GM12878 (cell line): ENCODE results near the gene GNAQ. TPM values are rescaled to one million over a fixed set of nuclear protein-coding genes. Genes with fewer than 3 reads are reported as not detected.

Experiments
- BHLHE40 ChIP-seq, 2 experiments: fragments of 450-650 bp in 1 of 2; IDR thresholded peaks; 2 replicates each; pipeline ENCODE4 v1.6.1; 2011 to 2017; ENCODE audit warnings: low read depth in 2 of 2, borderline replicate concordance in 1 of 2, improper control_type of control experiment in 1 of 2, low read length in 1 of 2, mild to moderate bottlenecking in 1 of 2
- CREB1 ChIP-seq: IDR thresholded peaks from 2 replicates; pipeline ENCODE4 v1.6.1; 2012; ENCODE audit warnings: low read depth, mild to moderate bottlenecking, inconsistent platforms
- EZH2 ChIP-seq: IDR thresholded peaks from 2 replicates; pipeline ENCODE4 v1.6.1; 2012; ENCODE audit warnings: low read depth, mild to moderate bottlenecking, control low read depth, inconsistent platforms, low read length, borderline replicate concordance; ENCODE audit not compliant: control insufficient read depth
- IRF4 ChIP-seq: IDR thresholded peaks from 2 replicates; pipeline ENCODE4 v1.6.1; 2011; ENCODE audit warnings: low read depth, low read length
- SMAD5 ChIP-seq: IDR thresholded peaks from 2 replicates; pipeline ENCODE4 v1.6.1; 2016; ENCODE audit warnings: antibody characterized with exemption, low read depth
- TCF12 ChIP-seq: IDR thresholded peaks from 2 replicates; pipeline ENCODE4 v1.6.1; 2011; ENCODE audit warnings: low read depth, mild to moderate bottlenecking, low read length
- ZSCAN29 ChIP-seq: fragments of 450-650 bp; IDR thresholded peaks from 2 replicates; pipeline ENCODE4 v1.6.1; 2017; ENCODE audit warnings: mild to moderate bottlenecking, moderate library complexity
- polyA plus RNA-seq, 11 experiments: library from polyadenylated mRNA; depleted of rRNA in 4 of 11; unstranded in 6 of 11; stranded (reverse) in 5 of 11; fragments of >200 nt; fragmentation: Nextera tagmentation in 4 of 11; fragmentation: Illumina TruSeq in 1 of 11; extraction: Ambion mirVana in 4 of 11; extraction: Trizol in 1 of 11; gene quantifications; 1 replicate in 1 of 11; 2 replicates in 10 of 11; pipeline versions ENCODE4 v1.2.1 to v1.2.3, GENCODE V29; 2011 to 2016; ENCODE audit warnings: inconsistent platforms in 2 of 11, missing spikeins in 2 of 11, low read depth in 1 of 11
- total RNA-seq, 4 experiments: library from RNA; depleted of rRNA in 3 of 4; stranded (reverse); fragments of >200 nt in 3 of 4; fragmentation: Illumina TruSeq in 1 of 4; extraction: Trizol in 1 of 4; gene quantifications; 2 replicates each; pipeline versions ENCODE4 v1.2.1 to v1.2.3, GENCODE V29; 2013 to 2021
- TF ChIP-seq, protein P1 (sequence below): fragments of 450-650 bp; IDR thresholded peaks from 2 replicates; pipeline ENCODE4 v1.6.1; 2016; ENCODE audit warnings: mild to moderate bottlenecking, moderate library complexity, borderline replicate concordance
- TF ChIP-seq, protein P2 (sequence below): IDR thresholded peaks from 2 replicates; pipeline ENCODE4 v1.6.1; 2011; ENCODE audit warnings: borderline replicate concordance, low read depth, mild to moderate bottlenecking, moderate library complexity, low read length; ENCODE audit not compliant: insufficient read depth, poor library complexity, severe bottlenecking
- TF ChIP-seq, protein P3 (sequence below): IDR thresholded peaks from 2 replicates; pipeline ENCODE4 v1.6.1; 2011; ENCODE audit warnings: low read depth, low read length, improper control_type of control experiment, borderline replicate concordance

Gene GNAQ
- total and polyA plus RNA-seq, 10 of the 15 experiments (the other 5 are each of a cell fraction or from before 2014, with no cell fraction given) = 0.15 to 47.2 (median 0.49) TPM

DNA sequence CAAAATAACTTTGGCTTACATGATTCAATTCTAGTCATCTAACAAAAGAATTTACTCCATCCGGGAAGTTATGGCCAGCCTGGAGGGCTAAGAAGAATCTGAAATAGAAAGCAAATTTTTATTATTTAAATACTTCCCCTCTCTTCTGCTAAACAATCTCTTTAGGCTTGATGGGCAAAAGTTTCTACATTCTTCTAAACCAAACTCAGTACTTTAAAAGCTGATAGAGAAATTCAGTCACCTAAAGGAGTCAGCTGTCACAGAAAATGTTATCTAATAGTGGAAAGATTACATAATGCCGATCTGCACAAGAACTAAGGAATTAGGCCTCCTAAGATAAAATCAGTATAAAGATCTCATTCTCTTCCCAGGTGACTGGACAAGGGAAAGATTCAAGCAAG is 32.4 kb downstream of the GNAQ start (continued):
- TF ChIP-seq, protein P1, sequence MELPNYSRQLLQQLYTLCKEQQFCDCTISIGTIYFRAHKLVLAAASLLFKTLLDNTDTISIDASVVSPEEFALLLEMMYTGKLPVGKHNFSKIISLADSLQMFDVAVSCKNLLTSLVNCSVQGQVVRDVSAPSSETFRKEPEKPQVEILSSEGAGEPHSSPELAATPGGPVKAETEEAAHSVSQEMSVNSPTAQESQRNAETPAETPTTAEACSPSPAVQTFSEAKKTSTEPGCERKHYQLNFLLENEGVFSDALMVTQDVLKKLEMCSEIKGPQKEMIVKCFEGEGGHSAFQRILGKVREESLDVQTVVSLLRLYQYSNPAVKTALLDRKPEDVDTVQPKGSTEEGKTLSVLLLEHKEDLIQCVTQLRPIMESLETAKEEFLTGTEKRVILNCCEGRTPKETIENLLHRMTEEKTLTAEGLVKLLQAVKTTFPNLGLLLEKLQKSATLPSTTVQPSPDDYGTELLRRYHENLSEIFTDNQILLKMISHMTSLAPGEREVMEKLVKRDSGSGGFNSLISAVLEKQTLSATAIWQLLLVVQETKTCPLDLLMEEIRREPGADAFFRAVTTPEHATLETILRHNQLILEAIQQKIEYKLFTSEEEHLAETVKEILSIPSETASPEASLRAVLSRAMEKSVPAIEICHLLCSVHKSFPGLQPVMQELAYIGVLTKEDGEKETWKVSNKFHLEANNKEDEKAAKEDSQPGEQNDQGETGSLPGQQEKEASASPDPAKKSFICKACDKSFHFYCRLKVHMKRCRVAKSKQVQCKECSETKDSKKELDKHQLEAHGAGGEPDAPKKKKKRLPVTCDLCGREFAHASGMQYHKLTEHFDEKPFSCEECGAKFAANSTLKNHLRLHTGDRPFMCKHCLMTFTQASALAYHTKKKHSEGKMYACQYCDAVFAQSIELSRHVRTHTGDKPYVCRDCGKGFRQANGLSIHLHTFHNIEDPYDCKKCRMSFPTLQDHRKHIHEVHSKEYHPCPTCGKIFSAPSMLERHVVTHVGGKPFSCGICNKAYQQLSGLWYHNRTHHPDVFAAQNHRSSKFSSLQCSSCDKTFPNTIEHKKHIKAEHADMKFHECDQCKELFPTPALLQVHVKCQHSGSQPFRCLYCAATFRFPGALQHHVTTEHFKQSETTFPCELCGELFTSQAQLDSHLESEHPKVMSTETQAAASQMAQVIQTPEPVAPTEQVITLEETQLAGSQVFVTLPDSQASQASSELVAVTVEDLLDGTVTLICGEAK = no peak
- no peak for TF ChIP-seq BHLHE40 (IDR thresholded peaks at IDR 0.05; ENCODE audit: borderline replicate concordance in 1 of 2, low read depth in 2 of 2, low read length in 1 of 2)
- TF ChIP-seq, protein P2, sequence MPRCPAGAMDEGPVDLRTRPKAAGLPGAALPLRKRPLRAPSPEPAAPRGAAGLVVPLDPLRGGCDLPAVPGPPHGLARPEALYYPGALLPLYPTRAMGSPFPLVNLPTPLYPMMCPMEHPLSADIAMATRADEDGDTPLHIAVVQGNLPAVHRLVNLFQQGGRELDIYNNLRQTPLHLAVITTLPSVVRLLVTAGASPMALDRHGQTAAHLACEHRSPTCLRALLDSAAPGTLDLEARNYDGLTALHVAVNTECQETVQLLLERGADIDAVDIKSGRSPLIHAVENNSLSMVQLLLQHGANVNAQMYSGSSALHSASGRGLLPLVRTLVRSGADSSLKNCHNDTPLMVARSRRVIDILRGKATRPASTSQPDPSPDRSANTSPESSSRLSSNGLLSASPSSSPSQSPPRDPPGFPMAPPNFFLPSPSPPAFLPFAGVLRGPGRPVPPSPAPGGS = no peak
- no peak for TF ChIP-seq IRF4
- no peak for TF ChIP-seq EZH2
- TF ChIP-seq CREB1 = no peak
- TF ChIP-seq, protein P3, sequence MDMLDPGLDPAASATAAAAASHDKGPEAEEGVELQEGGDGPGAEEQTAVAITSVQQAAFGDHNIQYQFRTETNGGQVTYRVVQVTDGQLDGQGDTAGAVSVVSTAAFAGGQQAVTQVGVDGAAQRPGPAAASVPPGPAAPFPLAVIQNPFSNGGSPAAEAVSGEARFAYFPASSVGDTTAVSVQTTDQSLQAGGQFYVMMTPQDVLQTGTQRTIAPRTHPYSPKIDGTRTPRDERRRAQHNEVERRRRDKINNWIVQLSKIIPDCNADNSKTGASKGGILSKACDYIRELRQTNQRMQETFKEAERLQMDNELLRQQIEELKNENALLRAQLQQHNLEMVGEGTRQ = no peak
- TF ChIP-seq ZSCAN29 = no peak
- no peak for TF ChIP-seq SMAD5
- TF ChIP-seq TCF12 = no peak
